WERI-Rb-1 (cell line): ENCODE measurements around the gene NEK1.

ENCODE experiments used
- DNase-seq: peaks from one replicate; pipeline ENCODE4 v3.0.0-alpha.2; 2020
- H3K27ac ChIP-seq: fragments of 250-450 bp; sonication (Bioruptor Pico); 2 replicates; pipeline ENCODE4 v1.5.1; 2020; ENCODE audit warnings: mild to moderate bottlenecking, moderate library complexity
- H3K27me3 ChIP-seq: fragments of 250-450 bp; sonication (Bioruptor Pico); 2 replicates; pipeline ENCODE4 v1.5.1; 2021; ENCODE audit warnings: mild to moderate bottlenecking, low read depth, moderate library complexity; ENCODE audit not compliant: insufficient read depth, severe bottlenecking
- H3K36me3 ChIP-seq: fragments of 250-450 bp; sonication (Bioruptor Pico); 2 replicates; pipeline ENCODE4 v1.5.1; 2020; ENCODE audit warnings: mild to moderate bottlenecking, moderate library complexity
- H3K4me3 ChIP-seq: 2 replicates; pipeline ENCODE4 v1.5.1; 2011; ENCODE audit warnings: low read depth, mild to moderate bottlenecking, control low read depth, low read length
- H3K9me3 ChIP-seq: fragments of 250-450 bp; sonication (Bioruptor Pico); 2 replicates; pipeline ENCODE4 v1.5.1; 2021; ENCODE audit warnings: mild to moderate bottlenecking, moderate library complexity; ENCODE audit not compliant: severe bottlenecking
- CTCF ChIP-seq: IDR thresholded peaks from 2 replicates; pipeline ENCODE4 v1.5.1; 2011; ENCODE audit warnings: low read depth, mild to moderate bottlenecking, control low read depth, inconsistent platforms, low read length

NEK1 gene

DNA sequence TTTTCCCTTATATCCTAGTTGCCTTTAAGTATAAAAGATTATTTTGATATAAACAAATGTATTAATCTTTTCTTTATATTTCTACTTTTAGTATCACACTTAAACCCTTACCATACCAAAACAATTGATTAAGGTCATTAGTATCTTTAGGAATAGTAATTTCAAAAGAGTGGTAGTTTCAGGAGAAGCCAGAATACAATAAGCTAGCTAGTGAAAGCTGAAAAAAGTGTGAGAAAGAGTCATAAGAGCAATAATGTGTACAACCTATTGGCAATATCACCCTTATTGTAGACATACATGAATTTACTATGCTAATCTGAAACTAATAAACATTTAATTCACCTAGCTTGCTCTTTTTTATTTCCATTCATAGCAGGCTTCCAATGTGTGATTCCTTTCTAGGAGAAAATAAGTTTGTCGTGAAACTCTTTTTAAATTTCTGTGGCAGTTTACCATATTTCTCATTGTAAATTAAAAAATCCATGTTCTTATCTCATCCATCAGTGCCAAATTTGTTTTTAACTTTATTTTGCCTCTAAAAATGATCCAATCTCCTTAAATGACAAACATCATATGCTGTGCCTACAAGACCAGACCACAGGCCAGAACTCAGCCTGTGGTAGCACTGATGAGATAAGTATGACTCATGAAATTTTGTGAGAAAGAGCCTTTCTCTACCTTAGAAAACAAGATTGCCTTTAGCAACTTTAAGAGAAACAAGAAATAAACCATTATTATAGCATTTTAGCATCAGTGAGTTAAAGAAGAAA, 8.1 kb downstream of the NEK1 start:
- Histone ChIP-seq H3K9me3 (no peaks in the 10 kb centered on the region), H3K4me3 (no peak overlapping the region), H3K27me3 (no peaks in the 10 kb centered on the region), H3K27ac (no peak overlapping the region), H3K36me3 (peaks cover 3% of the 10 kb centered on the region)
- DNase-seq: no peak
- TF ChIP-seq CTCF: no peak

- H3K4me3 ChIP-seq: no peak overlapping the region
- H3K27ac ChIP-seq: no peak overlapping the region
- no peaks in the 10 kb centered on the region; the same call in 1 of the 2 replicates for H3K36me3 ChIP-seq
- no peak for DNase-seq
- no peak for TF ChIP-seq CTCF
- no peaks in the 10 kb centered on the region for H3K27me3 ChIP-seq
- no peaks in the 10 kb centered on the region for H3K9me3 ChIP-seq
Observed at GRCh38 chr4:169603312-169603711, 9.1 kb downstream of the NEK1 start.

DNA sequence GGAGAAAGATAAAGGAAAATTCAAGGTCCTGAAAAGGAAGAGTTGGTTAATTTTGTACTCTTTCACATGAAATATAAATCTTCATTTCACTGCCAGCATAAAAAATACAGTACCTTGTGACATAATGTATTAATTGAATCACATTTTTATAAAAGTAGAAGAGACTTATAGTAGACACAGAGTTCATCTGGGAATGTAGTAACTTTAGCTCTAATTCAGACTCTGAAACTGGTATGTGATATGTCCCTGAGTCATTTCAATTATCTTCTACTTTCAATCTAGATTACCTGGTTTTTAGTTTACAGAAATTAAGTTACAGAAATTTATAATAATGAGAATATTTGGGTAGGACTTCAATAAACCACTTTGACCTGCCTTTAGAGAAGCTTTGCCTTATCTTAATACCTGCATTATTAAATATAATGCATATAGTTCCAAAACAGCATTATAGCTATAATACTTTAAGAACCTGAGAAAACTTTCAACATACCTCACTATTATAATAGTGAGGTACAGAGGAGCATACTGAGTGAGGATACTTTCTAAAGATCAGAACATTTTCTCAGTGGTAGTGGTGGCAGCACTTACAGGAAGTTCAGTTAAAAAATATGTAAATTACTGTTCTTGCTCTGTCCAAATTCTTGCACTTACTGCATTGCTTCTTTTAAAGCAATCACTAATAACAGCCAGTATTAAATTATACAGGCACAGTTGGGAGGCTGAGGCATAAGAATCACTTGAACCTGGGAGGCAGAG, 11.2 kb downstream of the NEK1 start:
- Histone ChIP-seq H3K4me3 (no peak overlapping the region), H3K9me3 (no peaks in the 10 kb centered on the region), H3K27me3 (no peaks in the 10 kb centered on the region), H3K27ac (no peak overlapping the region), H3K36me3 (no peaks in the 10 kb centered on the region; the same call in 1 of the 2 replicates)
- no peak for TF ChIP-seq CTCF
- DNase-seq: no peak

GRCh38 chr4:169594560-169595195, 17.7 kb downstream of the NEK1 start:
- H3K9me3 ChIP-seq: no peaks in the 10 kb centered on the region
- H3K4me3 ChIP-seq: no peak overlapping the region
- no peak for TF ChIP-seq CTCF
- no peak overlapping the region for H3K27ac ChIP-seq
- no peak for DNase-seq
- H3K27me3 ChIP-seq: no peaks in the 10 kb centered on the region
- peaks cover 3% of the 10 kb centered on the region; the same call in 1 of the 2 replicates for H3K36me3 ChIP-seq

- H3K9me3 ChIP-seq: no peaks in the 10 kb centered on the region
- peaks cover 3% of the 10 kb centered on the region for H3K36me3 ChIP-seq
- H3K27ac ChIP-seq: no peak overlapping the region
- no peak overlapping the region for H3K4me3 ChIP-seq
- H3K27me3 ChIP-seq: no peaks in the 10 kb centered on the region
- DNase-seq: no peak
- TF ChIP-seq CTCF: no peak
Observed at GRCh38 chr4:169593050-169593560, 19.3 kb downstream of the NEK1 start.
